H9 (cell line): Measurements from ENCODE around the gene ABLIM1. TPM values are rescaled to one million over a fixed set of nuclear protein-coding genes. Genes with fewer than 3 reads are reported as not detected.

ENCODE experiments used
- DNase-seq: peaks from one replicate; pipeline ENCODE4 v3.0.0-alpha.2; 2017
- H2AFZ ChIP-seq: one replicate; pipeline ENCODE4 v1.6.1; 2013; ENCODE audit warnings: mild to moderate bottlenecking, low read length, control low read depth, moderate library complexity
- H2AK5ac ChIP-seq: 2 replicates; pipeline ENCODE4 v1.6.1; 2013; ENCODE audit warnings: low read length, control low read depth, mixed read lengths; ENCODE audit not compliant: insufficient read length
- H2BK120ac ChIP-seq: one replicate; pipeline ENCODE4 v1.6.1; 2013; ENCODE audit warnings: low read depth, mild to moderate bottlenecking, low read length, control low read depth, inconsistent platforms; ENCODE audit not compliant: poor library complexity, severe bottlenecking
- H2BK12ac ChIP-seq: 2 replicates; pipeline ENCODE4 v1.6.1; 2013; ENCODE audit warnings: low read length, control low read depth, mixed read lengths, low read depth; ENCODE audit not compliant: insufficient read length
- H2BK15ac ChIP-seq: 2 replicates; pipeline ENCODE4 v1.6.1; 2013; ENCODE audit warnings: low read depth, low read length, control low read depth
- H2BK20ac ChIP-seq: one replicate; pipeline ENCODE4 v1.6.1; 2013; ENCODE audit warnings: low read depth, mild to moderate bottlenecking, low read length, control low read depth, inconsistent platforms; ENCODE audit not compliant: poor library complexity, severe bottlenecking
- H2BK5ac ChIP-seq: 2 replicates; pipeline ENCODE4 v1.6.1; 2013; ENCODE audit warnings: low read length, control low read depth, mixed read lengths; ENCODE audit not compliant: insufficient read length
- H3K14ac ChIP-seq: 2 replicates; pipeline ENCODE4 v1.6.1; 2013; ENCODE audit warnings: low read length, control low read depth; ENCODE audit not compliant: insufficient read depth
- H3K18ac ChIP-seq: 2 replicates; pipeline ENCODE4 v1.6.1; 2013; ENCODE audit warnings: low read depth, mild to moderate bottlenecking, mixed read lengths, low read length, control low read depth; ENCODE audit not compliant: insufficient read length
- H3K23ac ChIP-seq: 2 replicates; pipeline ENCODE4 v1.6.1; 2013; ENCODE audit warnings: low read length, control low read depth, mixed read lengths, low read depth; ENCODE audit not compliant: insufficient read length
- H3K23me2 ChIP-seq: 2 replicates; pipeline ENCODE4 v1.6.1; 2013; ENCODE audit warnings: low read depth, mild to moderate bottlenecking, mixed read lengths, low read length, control low read depth; ENCODE audit not compliant: insufficient read length, poor library complexity, severe bottlenecking
- H3K27ac ChIP-seq: 2 replicates; pipeline ENCODE4 v1.5.1; 2013; ENCODE audit warnings: low read length, control low read depth, mixed read lengths, low read depth; ENCODE audit not compliant: insufficient read length
- H3K27me3 ChIP-seq: 2 replicates; pipeline ENCODE4 v1.6.1; 2013; ENCODE audit warnings: low read length, control low read depth, inconsistent platforms; ENCODE audit not compliant: insufficient read depth
- H3K4ac ChIP-seq: 2 replicates; pipeline ENCODE4 v1.6.1; 2013; ENCODE audit warnings: low read depth, mild to moderate bottlenecking, control low read depth, inconsistent platforms, low read length, moderate library complexity
- H3K4me1 ChIP-seq: 2 replicates; pipeline ENCODE4 v1.6.1; 2013; ENCODE audit warnings: low read length, control low read depth, inconsistent platforms; ENCODE audit not compliant: insufficient read depth
- H3K4me2 ChIP-seq: 2 replicates; pipeline ENCODE4 v1.6.1; 2013; ENCODE audit warnings: low read length, control low read depth, mixed read lengths; ENCODE audit not compliant: insufficient read length, insufficient read depth
- H3K56ac ChIP-seq: 2 replicates; pipeline ENCODE4 v1.6.1; 2013; ENCODE audit warnings: low read depth, mild to moderate bottlenecking, mixed read lengths, low read length, control low read depth; ENCODE audit not compliant: insufficient read length
- H3K79me1 ChIP-seq: 2 replicates; pipeline ENCODE4 v1.6.1; 2013; ENCODE audit warnings: low read depth, mild to moderate bottlenecking, moderate library complexity, low read length, control low read depth, inconsistent platforms; ENCODE audit not compliant: insufficient read depth, poor library complexity, severe bottlenecking
- H3K79me2 ChIP-seq: 2 replicates; pipeline ENCODE4 v1.6.1; 2013; ENCODE audit warnings: low read length, control low read depth, inconsistent platforms; ENCODE audit not compliant: insufficient read depth
- H3K9ac ChIP-seq: 2 replicates; pipeline ENCODE4 v1.6.1; 2013; ENCODE audit warnings: low read length, control low read depth, mixed read lengths; ENCODE audit not compliant: insufficient read length; ENCODE audit errors: extremely low read depth
- H3K9me3 ChIP-seq: one replicate; pipeline ENCODE4 v1.6.1; 2013; ENCODE audit warnings: low read depth, low read length, inconsistent platforms; ENCODE audit not compliant: control insufficient read depth
- H3T11ph ChIP-seq: one replicate; pipeline ENCODE4 v1.6.1; 2013; ENCODE audit warnings: mild to moderate bottlenecking, low read length, control low read depth, inconsistent platforms
- H4K20me1 ChIP-seq: one replicate; pipeline ENCODE4 v1.6.1; 2013; ENCODE audit not compliant: control insufficient read depth, insufficient read length, insufficient read depth
- H4K5ac ChIP-seq: 2 replicates; pipeline ENCODE4 v1.6.1; 2013; ENCODE audit warnings: low read depth, mild to moderate bottlenecking, mixed read lengths, low read length, control low read depth; ENCODE audit not compliant: insufficient read length
- H4K8ac ChIP-seq: replicated peaks from 2 replicates; pipeline ENCODE4 v1.6.1; 2013; ENCODE audit warnings: low read length, control low read depth, mixed read lengths, low read depth; ENCODE audit not compliant: insufficient read length
- H4K91ac ChIP-seq: 2 replicates; pipeline ENCODE4 v1.6.1; 2013; ENCODE audit warnings: low read depth, mild to moderate bottlenecking, moderate library complexity, mixed read lengths, low read length, control low read depth; ENCODE audit not compliant: insufficient read length
- H3K27ac Mint-ChIP-seq, 3 experiments: 2 replicates in 2 of 3; 3 replicates in 1 of 3; pipeline ENCODE4 v1.8.0; 2020 to 2021; ENCODE audit warnings: mixed read lengths in 3 of 3, mild to moderate bottlenecking in 1 of 3, moderate library complexity in 1 of 3
- H3K27me3 Mint-ChIP-seq: 2 replicates; pipeline ENCODE4 v1.8.0; 2021; ENCODE audit warnings: low read depth, mild to moderate bottlenecking, moderate library complexity, mixed read lengths
- H3K36me3 Mint-ChIP-seq, 3 experiments: 2 replicates in 2 of 3; 3 replicates in 1 of 3; pipeline ENCODE4 v1.8.0; 2020 to 2021; ENCODE audit warnings: low read depth in 3 of 3, mixed read lengths in 3 of 3; ENCODE audit not compliant: insufficient read depth in 1 of 3
- H3K4me1 Mint-ChIP-seq, 2 experiments: 2 replicates each; pipeline ENCODE4 v1.8.0; 2020; ENCODE audit warnings: mixed read lengths in 2 of 2
- H3K4me3 Mint-ChIP-seq, 2 experiments: 2 replicates in 1 of 2; 3 replicates in 1 of 2; pipeline ENCODE4 v1.8.0; 2020 to 2021; ENCODE audit warnings: mild to moderate bottlenecking in 2 of 2, mixed read lengths in 2 of 2, moderate library complexity in 1 of 2
- H3K9me3 Mint-ChIP-seq, 2 experiments: 2 replicates in 1 of 2; 3 replicates in 1 of 2; pipeline ENCODE4 v1.8.0; 2020; ENCODE audit warnings: mild to moderate bottlenecking in 2 of 2, mixed read lengths in 2 of 2, moderate library complexity in 1 of 2
- CTCF ChIP-seq: fragments of 200-600 bp; sonication (generic); conservative IDR thresholded peaks from 3 replicates; pipeline ENCODE4 v1.8.0; 2021; ENCODE audit warnings: antibody characterized with exemption, mild to moderate bottlenecking
- WGBS: extraction: QIAGEN DNeasy Blood & Tissue Kit; methylation state at CpG from one replicate; pipeline ENCODE4 v1.1.7; 2013; ENCODE audit warnings: missing lambda C conversion rate, low lambda C conversion rate, mixed read lengths; ENCODE audit not compliant: insufficient read length; ENCODE audit errors: extremely low coverage; 5-methylcytosine and 5-hydroxymethylcytosine counted together
- total RNA-seq: library from RNA; stranded (reverse); gene quantifications from 2 replicates; pipeline ENCODE4 v1.2.1, GENCODE V29; 2021

ABLIM1 gene
- total RNA-seq, 1 experiment from 2014 or later: 32.1 TPM

GRCh38 chr10:114571316-114571999 is 86.6 kb downstream of the ABLIM1 start:
- H3K4ac ChIP-seq: no peak overlapping the region
- no CpG with 5 or more reads among the region's 12 CpGs for WGBS
- no peak overlapping the region for H4K5ac ChIP-seq
- H3K4me1 ChIP-seq: peaks cover 3% of the 10 kb centered on the region; the same call in 1 of the 2 replicates
- H2BK120ac ChIP-seq: no peak overlapping the region
- H3K36me3 Mint-ChIP-seq: no peaks in the 10 kb centered on the region
- H3K79me1 ChIP-seq: no peaks in the 10 kb centered on the region
- H3K23ac ChIP-seq: no peak overlapping the region
- no peak overlapping the region for H3K4me3 Mint-ChIP-seq
- no peak overlapping the region; the same call in 1 of the 2 replicates for H3K14ac ChIP-seq
- peaks cover 3 to 9% of the 10 kb centered on the region in 2 experiments; a peak in 3 of 4 replicates for H3K4me1 Mint-ChIP-seq
- no peak overlapping the region for H2BK5ac ChIP-seq
- H3T11ph ChIP-seq: no peak overlapping the region
- H3K79me2 ChIP-seq: no peaks in the 10 kb centered on the region
- no peak overlapping the region for H2AFZ ChIP-seq
- no peak overlapping the region for H2BK12ac ChIP-seq
- no peaks in the 10 kb centered on the region for H3K9me3 ChIP-seq
- no peak overlapping the region for H4K91ac ChIP-seq
- no peaks in the 10 kb centered on the region for H3K23me2 ChIP-seq
- no peak overlapping the region for H4K8ac ChIP-seq
- H3K27ac Mint-ChIP-seq: peak overlapping the region in 1 of 3 experiments; percentile 59; a peak in 1 of 7 replicates
- H3K27me3 ChIP-seq: no peaks in the 10 kb centered on the region
- no peak overlapping the region for H2BK20ac ChIP-seq
- no peak overlapping the region for H3K9ac ChIP-seq
- no peak for TF ChIP-seq CTCF
- no peak overlapping the region for H3K18ac ChIP-seq
- no peak overlapping the region for H2AK5ac ChIP-seq
- H2BK15ac ChIP-seq: no peak overlapping the region
- DNase-seq: no peak
- H3K27me3 Mint-ChIP-seq: no peaks in the 10 kb centered on the region
- H3K4me2 ChIP-seq: no peak overlapping the region
- H3K56ac ChIP-seq: no peak overlapping the region
- no peak overlapping the region for H3K27ac ChIP-seq
- H3K9me3 Mint-ChIP-seq: no peaks in the 10 kb centered on the region
- H4K20me1 ChIP-seq: no peaks in the 10 kb centered on the region
